Body of pancreas (tissue), 4 donors: ENCODE data around the gene CHRM2. TPM values are rescaled to one million over a fixed set of nuclear protein-coding genes. Genes with fewer than 3 reads are reported as not detected.

ENCODE experiments used
- ATAC-seq: fragments of 150-250 bp; one replicate; pipeline ENCODE4 v1.9.1; 2016
- DNase-seq, 4 donors: peaks; one replicate each; pipeline ENCODE4 v3.0.0-alpha.2; 2019
- H3K27ac ChIP-seq, 4 donors: fragments of 200-600 bp; sonication (generic); 1 replicate in 3 of 4; 2 replicates in 1 of 4; pipeline versions ENCODE4 v1.5.1 to v1.6.1; 2016 to 2019; ENCODE audit warnings: mild to moderate bottlenecking in 1 of 4, mixed read lengths in 1 of 4, moderate library complexity in 1 of 4
- H3K27me3 ChIP-seq, 2 donors: fragments of 200-600 bp; sonication (generic); one replicate each; pipeline ENCODE4 v1.6.0; 2016; ENCODE audit warnings: mild to moderate bottlenecking in 1 of 2
- H3K36me3 ChIP-seq, 2 donors: fragments of 200-600 bp; sonication (generic); replicated peaks in 1 of 2; 2 replicates each; pipeline ENCODE4 v1.5.1; 2016; ENCODE audit warnings: low read depth in 2 of 2; ENCODE audit not compliant: insufficient read depth in 1 of 2
- H3K4me1 ChIP-seq: fragments of 200-600 bp; sonication (generic); one replicate; pipeline ENCODE4 v1.6.0; 2016
- H3K4me3 ChIP-seq, 2 donors: fragments of 200-600 bp; sonication (generic); 1 replicate in 1 of 2; 2 replicates in 1 of 2; pipeline ENCODE4 v1.5.1; 2016 to 2019
- H3K9me3 ChIP-seq, 3 donors: fragments of 200-600 bp; sonication (generic); 1 replicate in 2 of 3; 2 replicates in 1 of 3; pipeline ENCODE4 v1.5.1; 2016
- CTCF ChIP-seq, 7 experiments: fragments of 450-650 bp in 4 of 7; fragments of 200-600 bp in 3 of 7; sonication (generic) in 3 of 7; IDR thresholded peaks; one replicate each; pipeline ENCODE4 v1.5.1; 2016 to 2019; ENCODE audit warnings: antibody characterized with exemption in 7 of 7
- POLR2A ChIP-seq, 3 donors: fragments of 450-650 bp; IDR thresholded peaks; one replicate each; pipeline ENCODE4 v1.6.1; 2016; ENCODE audit warnings: antibody characterized with exemption in 3 of 3, mild to moderate bottlenecking in 2 of 3
- WGBS, 2 donors: methylation state at CpG; one replicate each; pipeline ENCODE4 v1.1.5; 2017; 5-methylcytosine and 5-hydroxymethylcytosine counted together
- intact Hi-C: fragments of 100-400 bp; cut with DNase I; formaldehyde crosslinking; loops from one replicate; pipeline ENCODE4 v1.15.1; 2023
- total RNA-seq, 2 donors: library from RNA; depleted of rRNA; stranded (reverse); fragments of >200 nt; gene quantifications; one replicate each; pipeline ENCODE4 v1.1.0, GENCODE V29; 2016

The CHRM2 gene
- total RNA-seq, 2 donors from 2014 or later, result not detected

GRCh38 chr7:136953386-136953785 lies 84.9 kb downstream of the CHRM2 start:
- WGBS, 2 donors, result 61% methylated on average over 3 of the region's 3 CpGs
- Histone ChIP-seq H3K4me3 (no peak overlapping the region), H3K27me3 (no peaks in the 10 kb centered on the region), H3K9me3 (no peaks in the 10 kb centered on the region), H3K27ac (no peak overlapping the region), H3K36me3 (no peaks in the 10 kb centered on the region), H3K4me1 (no peaks in the 10 kb centered on the region)
- no peak for ATAC-seq
- DNase-seq, result no peak
- intact Hi-C loops, result no loop called here
- TF ChIP-seq POLR2A (IDR thresholded peaks at IDR 0.05) (no peak), CTCF (IDR thresholded peaks at IDR 0.05) (no peak)

- ATAC-seq (no peak), DNase-seq (no peak)
- H3K27ac ChIP-seq, result no peak overlapping the region
- no peak for TF ChIP-seq POLR2A (IDR thresholded peaks at IDR 0.05)
- no peak for TF ChIP-seq CTCF (IDR thresholded peaks at IDR 0.05)
- no peaks in the 10 kb centered on the region for H3K36me3 ChIP-seq
- no peaks in the 10 kb centered on the region for H3K9me3 ChIP-seq
- H3K27me3 ChIP-seq, result no peaks in the 10 kb centered on the region
- intact Hi-C loops, result no loop called here
- no peak overlapping the region for H3K4me3 ChIP-seq
- no peaks in the 10 kb centered on the region for H3K4me1 ChIP-seq
- 80 to 90% methylated on average over 1 of the region's 1 CpG for WGBS, 2 donors
Measured at GRCh38 chr7:136956232-136956631, 87.8 kb downstream of the CHRM2 start.

- Histone ChIP-seq H3K36me3 (no peaks in the 10 kb centered on the region), H3K27ac (no peak overlapping the region), H3K9me3 (no peaks in the 10 kb centered on the region), H3K4me1 (no peaks in the 10 kb centered on the region), H3K27me3 (no peaks in the 10 kb centered on the region), H3K4me3 (no peak overlapping the region)
- DNase-seq (no peak), ATAC-seq (no peak)
- no peak for TF ChIP-seq CTCF (IDR thresholded peaks at IDR 0.05)
- no peak for TF ChIP-seq POLR2A (IDR thresholded peaks at IDR 0.05)
- WGBS, 2 donors, result 64 to 89% methylated on average over 3 of the region's 3 CpGs
- intact Hi-C loops, result no loop called here
Measured at GRCh38 chr7:136956671-136957070, 88.2 kb downstream of the CHRM2 start.

GRCh38 chr7:136957391-136957790 lies 88.9 kb downstream of the CHRM2 start:
- DNase-seq (no peak), ATAC-seq (no peak)
- Histone ChIP-seq H3K36me3 (no peaks in the 10 kb centered on the region), H3K9me3 (no peaks in the 10 kb centered on the region), H3K27me3 (no peaks in the 10 kb centered on the region), H3K4me3 (no peak overlapping the region), H3K4me1 (no peaks in the 10 kb centered on the region), H3K27ac (no peak overlapping the region)
- 66 to 70% methylated on average over 2 of the region's 2 CpGs for WGBS, 2 donors
- intact Hi-C loops, result no loop called here
- no peak for TF ChIP-seq POLR2A (IDR thresholded peaks at IDR 0.05)
- TF ChIP-seq CTCF (IDR thresholded peaks at IDR 0.05), result no peak

GRCh38 chr7:136958016-136958415 lies 89.6 kb downstream of the CHRM2 start:
- intact Hi-C loops, result no loop called here
- no peaks in the 10 kb centered on the region for H3K4me1 ChIP-seq
- H3K4me3 ChIP-seq, result no peak overlapping the region
- TF ChIP-seq POLR2A (IDR thresholded peaks at IDR 0.05) (no peak), CTCF (IDR thresholded peaks at IDR 0.05) (no peak)
- 36 to 40% methylated on average over 2 of the region's 2 CpGs for WGBS, 2 donors
- DNase-seq (no peak), ATAC-seq (no peak)
- no peaks in the 10 kb centered on the region for H3K27me3 ChIP-seq
- H3K36me3 ChIP-seq, result no peaks in the 10 kb centered on the region
- no peaks in the 10 kb centered on the region for H3K9me3 ChIP-seq
- no peak overlapping the region for H3K27ac ChIP-seq
